Mammary epithelial cell (primary cell): Measurements from ENCODE around the gene RHOT1.

Experiments
- CTCF ChIP-seq, 2 donors: IDR thresholded peaks in 1 of 2; conservative IDR thresholded peaks in 1 of 2; 2 replicates each; pipeline ENCODE4 v1.5.1; 2011 to 2012; ENCODE audit warnings: inconsistent platforms in 2 of 2, low read length in 2 of 2, mild to moderate bottlenecking in 2 of 2, control low read depth in 1 of 2, low read depth in 1 of 2; ENCODE audit not compliant: insufficient read depth in 1 of 2; ENCODE audit errors: extremely low read depth in 1 of 2
- EZH2 ChIP-seq: IDR thresholded peaks from 2 replicates; pipeline ENCODE4 v1.6.1; 2012; ENCODE audit warnings: low read length, inconsistent platforms, borderline replicate concordance

GRCh38 chr17:32259586-32259985 is 117.3 kb downstream of the RHOT1 start:
- TF ChIP-seq EZH2 (no peak), CTCF (conservative IDR thresholded peaks at IDR 0.05 in 1 of 2, IDR thresholded peaks at IDR 0.05 in 1 of 2; ENCODE audit: extremely low read depth in 1 of 2, insufficient read depth in 1 of 2, low read depth in 1 of 2, low read length in 2 of 2) (no peak)
